RKO (cell line): ENCODE measurements around the gene PGM2.

Experiments
- DNase-seq: peaks from one replicate; pipeline ENCODE4 v3.0.0-alpha.2; 2016; ENCODE audit warnings: low spot score

PGM2 gene

GRCh38 chr4:37902738-37903693, 76.5 kb downstream of the PGM2 start:
- no peak for DNase-seq

DNA sequence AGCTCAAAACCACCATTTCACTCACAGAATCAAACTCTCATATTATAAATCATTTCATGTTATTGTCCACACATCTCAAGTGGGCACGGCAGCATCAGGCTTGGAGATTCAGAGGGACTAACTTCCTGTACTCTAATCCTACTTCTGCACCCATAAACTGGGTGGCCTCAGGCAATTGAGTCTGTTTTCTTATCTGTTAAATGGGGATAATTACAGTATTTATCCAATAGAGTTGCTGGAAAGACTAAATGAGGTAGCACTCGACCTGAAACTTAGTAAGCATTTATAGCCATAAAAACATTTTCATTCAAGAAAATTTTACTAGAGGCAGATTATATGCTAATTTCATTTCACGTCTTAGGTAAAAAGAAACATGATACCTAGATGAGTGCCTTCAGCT, 77.4 kb downstream of the PGM2 start:
- DNase-seq = no peak

GRCh38 chr4:37904824-37905223, 78.3 kb downstream of the PGM2 start:
- no peak for DNase-seq

DNA sequence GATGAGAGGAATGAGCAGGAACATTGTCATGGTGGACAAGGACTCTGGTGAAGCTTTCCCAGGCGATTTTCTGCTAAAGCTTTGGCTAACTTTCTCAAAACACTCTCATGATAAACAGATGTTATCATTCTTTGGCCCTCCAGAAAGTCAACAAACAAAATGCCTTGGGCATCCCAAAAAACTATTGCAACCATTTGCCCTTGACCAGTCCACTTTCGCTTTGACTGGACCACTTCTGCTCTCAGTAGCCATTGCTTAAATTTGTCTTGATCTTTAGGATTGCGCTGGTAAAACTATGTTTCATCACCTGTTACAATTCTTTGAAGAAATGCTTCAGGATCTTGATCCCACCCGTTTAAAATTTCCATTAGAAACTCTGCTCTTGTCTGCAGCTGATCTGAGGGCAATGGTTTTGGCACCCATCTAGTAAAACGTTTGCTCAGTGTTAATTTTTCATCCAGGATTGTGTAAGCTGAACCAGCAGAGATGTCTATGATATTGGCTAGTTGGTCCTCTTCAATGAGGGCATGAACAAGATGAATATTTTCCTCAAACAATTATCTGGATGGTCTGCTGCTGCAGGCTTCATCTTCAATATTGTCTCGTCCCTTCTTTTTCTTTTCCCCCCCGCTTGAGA, 79.2 kb downstream of the PGM2 start:
- DNase-seq = no peak

DNA sequence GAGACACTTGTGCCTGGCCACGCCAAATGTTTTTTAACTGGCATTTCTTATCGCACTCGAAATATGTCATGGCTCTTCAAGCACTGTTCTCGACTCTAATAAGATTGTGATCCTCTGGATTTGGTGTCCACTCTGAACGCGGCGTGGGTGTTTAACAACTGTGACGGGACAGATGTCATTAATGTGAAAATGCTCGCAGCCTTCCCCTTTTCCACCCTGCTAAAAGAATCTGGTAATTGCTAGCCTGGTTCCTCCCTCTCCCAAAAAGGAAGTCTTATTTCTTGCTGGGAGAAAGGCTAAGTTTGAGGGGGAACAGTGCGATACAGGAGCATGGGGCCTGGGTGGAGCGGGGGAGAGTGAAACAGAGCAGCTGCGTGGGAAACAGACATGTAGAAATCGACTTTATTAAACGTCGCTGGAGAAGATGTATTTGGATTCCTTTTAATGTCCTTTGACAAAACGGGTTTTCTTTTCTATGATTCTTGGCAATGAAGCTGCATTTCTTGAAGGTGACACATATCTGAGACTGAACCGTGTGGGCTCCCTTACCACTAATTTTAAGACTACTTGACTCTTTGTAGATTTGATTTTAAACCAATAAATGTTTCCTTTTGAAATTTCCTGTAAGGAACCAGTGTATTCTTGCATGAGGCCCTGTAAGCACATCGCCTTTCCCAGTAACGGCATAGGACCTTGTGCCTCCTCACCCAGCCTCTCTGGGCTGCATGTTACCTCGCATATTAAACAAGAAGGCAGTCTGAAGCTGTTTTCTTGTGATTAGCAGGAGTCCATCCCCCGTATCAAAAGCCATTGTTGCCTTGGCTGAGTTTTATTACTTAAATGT, 82.2 kb downstream of the PGM2 start:
- DNase-seq = no peak

GRCh38 chr4:37909332-37910090, 83.0 kb downstream of the PGM2 start:
- DNase-seq = no peak

DNA sequence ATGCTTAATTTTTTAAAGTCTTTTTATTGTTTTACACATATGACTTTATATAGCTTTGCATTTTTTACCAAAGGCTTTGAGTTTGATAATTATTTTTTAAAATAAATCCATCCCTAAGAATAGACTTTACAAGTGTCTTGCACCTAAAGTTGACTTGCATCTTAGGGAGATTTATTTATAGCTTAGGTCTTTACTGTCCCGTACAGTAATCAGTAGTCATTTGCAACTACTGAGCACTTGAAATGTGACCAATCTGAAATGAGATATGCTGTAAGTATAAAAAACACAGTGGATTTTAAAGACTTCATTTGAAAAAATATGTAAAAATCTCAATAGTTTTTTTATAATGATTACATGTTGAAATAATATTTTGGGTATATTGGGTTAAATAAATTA, 83.6 kb downstream of the PGM2 start:
- DNase-seq = no peak
